Chondrocyte (in vitro differentiated cells): Measurements from ENCODE around the gene ICOS. TPM values are rescaled to one million over a fixed set of nuclear protein-coding genes. Genes with fewer than 3 reads are reported as not detected.
"Not testable (repeated sequence)": the region's sequence is repeated elsewhere in the genome, so short reads cannot be mapped to it uniquely, and the experiment has no call there.

Source experiments
- DNase-seq: peaks from one replicate; pipeline ENCODE4 v3.0.0; 2021; ENCODE audit warnings: mixed read lengths, low spot score
- H3K27ac Mint-ChIP-seq: one replicate; pipeline ENCODE4 v1.8.0; 2021; ENCODE audit warnings: mild to moderate bottlenecking, moderate library complexity, mixed read lengths; ENCODE audit not compliant: unreplicated experiment
- H3K27me3 Mint-ChIP-seq: 2 replicates; pipeline ENCODE4 v1.8.0; 2021; ENCODE audit warnings: low read depth, mixed read lengths
- H3K36me3 Mint-ChIP-seq: 2 replicates; pipeline ENCODE4 v1.8.0; 2021; ENCODE audit warnings: low read depth, mixed read lengths
- H3K4me1 Mint-ChIP-seq: 2 replicates; pipeline ENCODE4 v1.8.0; 2021; ENCODE audit warnings: low read depth, mild to moderate bottlenecking, mixed read lengths
- H3K4me3 Mint-ChIP-seq: one replicate; pipeline ENCODE4 v1.8.0; 2021; ENCODE audit warnings: mild to moderate bottlenecking, moderate library complexity, mixed read lengths; ENCODE audit not compliant: unreplicated experiment
- H3K9me3 Mint-ChIP-seq: 2 replicates; pipeline ENCODE4 v1.8.0; 2021; ENCODE audit warnings: low read depth, mixed read lengths
- total RNA-seq: library from RNA; stranded (reverse); gene quantifications from 3 replicates; pipeline ENCODE4 v1.2.1, GENCODE V29; 2021
- TF ChIP-seq, protein P1 (sequence below): fragments of 200-600 bp; sonication (generic); IDR thresholded peaks from 2 replicates; pipeline ENCODE4 v1.5.0; 2021; ENCODE audit warnings: antibody characterized with exemption, mild to moderate bottlenecking, moderate library complexity

ICOS gene
- total RNA-seq, 1 donor from 2014 or later = not detected

DNA sequence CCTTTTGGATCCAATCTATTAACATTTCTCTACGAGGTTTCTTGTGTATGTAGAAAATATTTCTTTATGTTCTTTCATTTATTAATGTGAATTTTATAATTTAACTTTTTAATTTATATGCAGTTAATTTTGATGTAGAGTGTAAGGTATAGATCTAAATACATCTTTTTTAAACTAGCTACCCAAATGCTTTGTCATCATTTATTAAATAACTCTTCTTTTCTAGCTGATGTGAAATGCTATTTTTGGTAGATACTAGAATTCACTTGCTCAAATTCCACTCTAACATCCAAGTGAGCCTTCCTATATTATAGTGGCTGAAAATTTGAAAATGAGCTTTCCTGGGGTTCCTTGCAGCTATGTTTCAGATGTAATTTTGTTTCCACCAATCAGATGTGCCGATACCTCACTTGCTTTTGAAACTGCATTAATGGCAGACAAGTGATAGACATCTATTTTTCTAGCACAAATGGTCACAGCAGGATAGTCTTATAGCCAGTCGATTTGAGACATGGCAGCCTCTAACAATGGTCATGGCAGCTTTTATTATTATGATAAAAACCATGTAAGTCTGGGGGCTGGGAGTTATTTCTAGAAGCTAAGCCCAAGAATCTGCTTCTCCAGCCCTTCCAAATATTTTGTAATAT, 10.9 kb upstream of the ICOS start:
- Mint-ChIP-seq H3K36me3 (no peaks in the 10 kb centered on the region), H3K27ac (no peak overlapping the region), H3K27me3 (no peaks in the 10 kb centered on the region), H3K9me3 (no peaks in the 10 kb centered on the region), H3K4me3 (no peak overlapping the region), H3K4me1 (peaks cover 5% of the 10 kb centered on the region)
- TF ChIP-seq, protein P1, sequence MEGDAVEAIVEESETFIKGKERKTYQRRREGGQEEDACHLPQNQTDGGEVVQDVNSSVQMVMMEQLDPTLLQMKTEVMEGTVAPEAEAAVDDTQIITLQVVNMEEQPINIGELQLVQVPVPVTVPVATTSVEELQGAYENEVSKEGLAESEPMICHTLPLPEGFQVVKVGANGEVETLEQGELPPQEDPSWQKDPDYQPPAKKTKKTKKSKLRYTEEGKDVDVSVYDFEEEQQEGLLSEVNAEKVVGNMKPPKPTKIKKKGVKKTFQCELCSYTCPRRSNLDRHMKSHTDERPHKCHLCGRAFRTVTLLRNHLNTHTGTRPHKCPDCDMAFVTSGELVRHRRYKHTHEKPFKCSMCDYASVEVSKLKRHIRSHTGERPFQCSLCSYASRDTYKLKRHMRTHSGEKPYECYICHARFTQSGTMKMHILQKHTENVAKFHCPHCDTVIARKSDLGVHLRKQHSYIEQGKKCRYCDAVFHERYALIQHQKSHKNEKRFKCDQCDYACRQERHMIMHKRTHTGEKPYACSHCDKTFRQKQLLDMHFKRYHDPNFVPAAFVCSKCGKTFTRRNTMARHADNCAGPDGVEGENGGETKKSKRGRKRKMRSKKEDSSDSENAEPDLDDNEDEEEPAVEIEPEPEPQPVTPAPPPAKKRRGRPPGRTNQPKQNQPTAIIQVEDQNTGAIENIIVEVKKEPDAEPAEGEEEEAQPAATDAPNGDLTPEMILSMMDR = no peak
- no peak for DNase-seq

DNA sequence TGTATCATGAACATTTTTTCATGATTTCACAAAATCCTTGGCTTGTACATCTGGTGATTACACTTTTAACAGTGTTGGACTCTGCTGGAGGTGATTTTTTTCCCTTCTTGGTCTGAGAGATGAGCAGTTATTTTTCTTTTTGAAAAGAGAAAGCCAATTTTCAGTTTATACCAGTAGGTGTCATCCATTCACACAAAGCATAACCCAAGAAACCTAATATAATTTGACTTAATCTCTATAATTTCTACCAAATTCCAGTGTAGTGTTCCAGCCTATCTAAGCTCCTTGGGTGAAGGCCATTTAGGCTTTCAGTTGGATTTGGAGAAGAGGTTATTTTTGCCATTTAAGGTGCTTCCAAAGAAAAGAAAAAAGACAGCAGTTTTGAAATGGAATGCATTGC, 7.7 kb upstream of the ICOS start:
- TF ChIP-seq, protein P1 = peak; percentile 83
- DNase-seq = no peak
- H3K4me1 Mint-ChIP-seq = peaks cover 15% of the 10 kb centered on the region

DNA sequence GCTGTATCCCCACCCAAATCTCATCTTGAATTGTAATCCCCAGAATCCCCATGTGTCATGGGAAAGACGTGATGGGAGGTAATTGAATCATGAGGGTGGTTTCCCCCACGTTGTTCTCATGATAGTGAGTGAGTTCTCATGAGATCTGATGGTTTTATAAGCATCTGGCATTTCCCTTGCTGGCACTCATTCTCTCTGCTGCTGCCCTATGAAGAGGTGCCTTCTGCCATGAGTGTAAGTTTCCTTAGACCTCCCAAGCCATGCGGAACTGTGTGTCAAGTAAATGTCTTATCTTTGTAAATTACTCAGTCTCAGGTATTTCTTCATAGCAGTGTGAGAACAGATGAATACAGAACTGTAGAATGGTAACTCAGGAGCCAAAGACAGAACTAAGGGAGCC, 5.3 kb upstream of the ICOS start:
- H3K4me3 Mint-ChIP-seq, H3K9me3 Mint-ChIP-seq, DNase-seq, H3K27me3 Mint-ChIP-seq, H3K36me3 Mint-ChIP-seq, H3K27ac Mint-ChIP-seq: not testable (repeated sequence)
- peaks cover 26% of the 10 kb centered on the region for H3K4me1 Mint-ChIP-seq

More for the DNA sequence above, 7.7 kb upstream of the ICOS start:
- H3K4me3 Mint-ChIP-seq = no peak overlapping the region
- H3K27ac Mint-ChIP-seq = no peak overlapping the region
- no peaks in the 10 kb centered on the region for H3K36me3 Mint-ChIP-seq
- no peaks in the 10 kb centered on the region for H3K9me3 Mint-ChIP-seq
- no peaks in the 10 kb centered on the region for H3K27me3 Mint-ChIP-seq

DNA sequence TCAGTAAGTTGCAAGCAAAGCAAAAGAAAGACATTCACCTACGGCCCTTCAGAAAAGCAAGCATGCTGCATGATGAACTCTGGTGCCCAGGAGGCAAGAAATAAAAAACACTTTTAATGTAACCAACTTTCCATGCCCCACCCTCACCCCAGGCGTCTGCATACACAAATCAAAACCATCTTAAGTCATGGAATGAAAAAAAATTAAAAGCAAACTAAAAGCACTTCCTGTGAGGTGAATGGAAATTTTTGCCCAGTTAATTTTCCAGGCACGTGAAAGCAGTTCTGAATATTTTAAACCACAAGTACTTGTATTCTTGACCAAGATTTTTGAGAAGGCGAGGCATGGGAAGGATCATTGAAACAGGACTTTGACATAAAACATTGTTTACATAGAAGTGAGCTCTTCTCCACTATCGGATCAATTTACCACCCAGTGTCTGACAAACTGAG, 2.5 kb upstream of the ICOS start:
- Mint-ChIP-seq H3K4me3 (no peak overlapping the region), H3K36me3 (no peaks in the 10 kb centered on the region), H3K4me1 (peaks cover 22% of the 10 kb centered on the region), H3K27ac (no peak overlapping the region), H3K27me3 (peaks cover 2% of the 10 kb centered on the region), H3K9me3 (no peaks in the 10 kb centered on the region)
- no peak for DNase-seq
- TF ChIP-seq, protein P1 = no peak

DNA sequence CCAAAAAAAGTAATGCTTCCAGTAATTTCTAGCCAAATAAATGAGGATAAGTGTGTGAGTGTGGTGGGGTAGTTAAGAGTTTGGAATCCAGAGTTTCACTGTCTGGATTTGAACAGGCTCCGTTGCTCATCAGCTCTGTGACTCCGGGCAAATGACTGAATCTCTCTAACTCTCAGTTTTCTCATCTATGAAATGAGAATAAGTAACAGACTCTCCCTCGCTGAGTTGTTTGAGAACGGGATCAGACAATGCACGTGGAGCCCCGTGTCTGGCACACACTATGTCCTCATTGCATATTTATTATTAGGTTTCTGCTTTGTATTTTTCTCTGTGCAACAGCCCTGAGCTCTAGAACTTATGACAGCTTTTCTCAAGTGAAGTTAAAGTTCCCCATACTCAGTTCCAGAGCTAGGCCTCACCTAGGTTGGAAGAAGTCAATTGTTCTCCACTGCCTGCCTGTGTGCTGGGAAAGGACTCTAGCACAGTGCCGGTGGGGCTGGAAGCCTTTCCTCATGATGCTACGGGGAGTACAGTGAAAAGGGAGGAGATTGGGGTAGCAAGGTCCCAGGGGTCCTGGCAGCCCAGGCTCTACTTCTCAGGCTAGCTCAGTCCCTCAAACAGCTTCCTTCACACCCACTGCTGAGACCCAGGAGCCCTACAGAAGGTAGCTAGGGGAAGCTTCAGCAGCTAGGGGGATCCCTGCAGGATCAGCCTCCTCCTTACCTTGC, 1.7 kb upstream of the ICOS start:
- H3K36me3 Mint-ChIP-seq = no peaks in the 10 kb centered on the region
- H3K4me1 Mint-ChIP-seq = peaks cover 21% of the 10 kb centered on the region
- no peaks in the 10 kb centered on the region for H3K9me3 Mint-ChIP-seq
- no peak for DNase-seq
- TF ChIP-seq, protein P1 = no peak
- no peak overlapping the region for H3K27ac Mint-ChIP-seq
- H3K27me3 Mint-ChIP-seq = peaks cover 2% of the 10 kb centered on the region
- no peak overlapping the region for H3K4me3 Mint-ChIP-seq
